Measurements from ENCODE around the gene GNG4. TPM values are rescaled to one million over a fixed set of nuclear protein-coding genes. Genes with fewer than 3 reads are reported as not detected.

Gene GNG4
- total RNA-seq, 6 donors from 2014 or later, result 0.20 TPM; not detected in 5

GRCh38 chr1:235635938-235636662 lies 13.5 kb downstream of the GNG4 start:
- ATAC-seq (ENCODE audit: low FRiP score in 2 of 2) (peak in 1 of 2 donors; percentile 32), DNase-seq (no peak)
- Histone ChIP-seq H3K36me3 (no peaks in the 10 kb centered on the region), H3K27ac (no peak overlapping the region), H3K4me3 (no peak overlapping the region), H3K4me1 (no peaks in the 10 kb centered on the region), H3K9me3 (no peaks in the 10 kb centered on the region), H3K27me3 (no peaks in the 10 kb centered on the region)
- TF ChIP-seq POLR2AphosphoS5 (IDR thresholded peaks at IDR 0.05) (no peak), CTCF (IDR thresholded peaks at IDR 0.05) (no peak), POLR2A (IDR thresholded peaks at IDR 0.05) (no peak)
- WGBS, 2 donors, result 60 to 69% methylated on average over 8 to 12 of the region's 12 CpGs

- Histone ChIP-seq H3K4me1 (no peaks in the 10 kb centered on the region), H3K36me3 (no peaks in the 10 kb centered on the region), H3K9me3 (no peaks in the 10 kb centered on the region), H3K27me3 (no peaks in the 10 kb centered on the region), H3K27ac (no peak overlapping the region), H3K4me3 (peak overlapping the region in 3 of 4 donors; percentile 10 to 24 (median 14))
- ATAC-seq (ENCODE audit: low FRiP score in 2 of 2) (no peak), DNase-seq (no peak)
- TF ChIP-seq CTCF (IDR thresholded peaks at IDR 0.05) (no peak), EP300 (IDR thresholded peaks at IDR 0.05) (no peak), POLR2AphosphoS5 (IDR thresholded peaks at IDR 0.05) (no peak), POLR2A (IDR thresholded peaks at IDR 0.05) (no peak)
- WGBS, 2 donors, result 28 to 45% methylated on average over 14 of the region's 14 CpGs
These were observed 16.8 kb downstream of the GNG4 start for GRCh38 chr1:235632506-235633401.

- H3K36me3 ChIP-seq, result no peaks in the 10 kb centered on the region
- no peak overlapping the region for H3K27ac ChIP-seq
- no peak for TF ChIP-seq EP300 (IDR thresholded peaks at IDR 0.05)
- TF ChIP-seq POLR2A (IDR thresholded peaks at IDR 0.05), result no peak
- TF ChIP-seq POLR2AphosphoS5 (IDR thresholded peaks at IDR 0.05), result no peak
- DNase-seq, result no peak
- 81 to 84% methylated on average over 4 to 7 of the region's 7 CpGs for WGBS, 2 donors
- ATAC-seq (ENCODE audit: low FRiP score in 2 of 2), result no peak
- no peaks in the 10 kb centered on the region for H3K9me3 ChIP-seq
- H3K4me3 ChIP-seq, result no peak overlapping the region
- H3K27me3 ChIP-seq, result no peaks in the 10 kb centered on the region
- no peaks in the 10 kb centered on the region for H3K4me1 ChIP-seq
These were observed 17.8 kb downstream of the GNG4 start for GRCh38 chr1:235631816-235632215.

- H3K27ac ChIP-seq, result no peak overlapping the region
- ATAC-seq (ENCODE audit: low FRiP score in 2 of 2), result no peak
- H3K36me3 ChIP-seq, result no peaks in the 10 kb centered on the region
- no peaks in the 10 kb centered on the region for H3K27me3 ChIP-seq
- WGBS, 2 donors, result 85 to 89% methylated on average over 10 of the region's 10 CpGs
- TF ChIP-seq EP300 (IDR thresholded peaks at IDR 0.05), result no peak
- TF ChIP-seq POLR2A (IDR thresholded peaks at IDR 0.05), result no peak
- no peak for TF ChIP-seq CTCF (IDR thresholded peaks at IDR 0.05)
- TF ChIP-seq POLR2AphosphoS5 (IDR thresholded peaks at IDR 0.05), result no peak
- H3K4me1 ChIP-seq, result no peaks in the 10 kb centered on the region
- no peak for DNase-seq
- no peaks in the 10 kb centered on the region for H3K9me3 ChIP-seq
- no peak overlapping the region for H3K4me3 ChIP-seq
These were observed 21.1 kb downstream of the GNG4 start for GRCh38 chr1:235628316-235629005.

- TF ChIP-seq EP300 (IDR thresholded peaks at IDR 0.05) (no peak), POLR2A (IDR thresholded peaks at IDR 0.05) (no peak), POLR2AphosphoS5 (IDR thresholded peaks at IDR 0.05) (no peak), CTCF (IDR thresholded peaks at IDR 0.05) (no peak)
- Histone ChIP-seq H3K27ac (no peak overlapping the region), H3K9me3 (no peaks in the 10 kb centered on the region), H3K27me3 (no peaks in the 10 kb centered on the region), H3K4me3 (no peak overlapping the region), H3K4me1 (no peaks in the 10 kb centered on the region), H3K36me3 (no peaks in the 10 kb centered on the region)
- DNase-seq (no peak), ATAC-seq (ENCODE audit: low FRiP score in 2 of 2) (no peak)
- 82 to 95% methylated on average over 4 of the region's 4 CpGs for WGBS, 2 donors
These were observed 23.8 kb downstream of the GNG4 start for GRCh38 chr1:235625831-235626230.
